H1 (cell line): ENCODE data around the gene TSPAN16. TPM values are rescaled to one million over a fixed set of nuclear protein-coding genes. Genes with fewer than 3 reads are reported as not detected.

Source experiments
- CTCF ChIA-PET: fragments of 300-600 bp; sonication (Branson Sonifier 250); formaldehyde crosslinking; loops from one replicate; lab custom pipeline; 2021; ENCODE audit not compliant: partially characterized antibody; lab: Charles Lee
- POLR2A ChIA-PET: fragments of 300-600 bp; sonication (Branson Sonifier 250); formaldehyde crosslinking; loops from one replicate; lab custom pipeline; 2021; ENCODE audit warnings: inconsistent platforms; ENCODE audit not compliant: partially characterized antibody; lab: Charles Lee
- DNase-seq, 2 experiments: peaks; one replicate each; pipeline versions ENCODE4 v3.0.0 to v3.0.0-alpha.2; 2010 to 2022; ENCODE audit warnings: low spot score in 2 of 2, low read depth in 1 of 2, mixed read lengths in 1 of 2
- FAIRE-seq: peaks from 2 replicates; lab custom pipeline; 2011; peaks lifted over from hg19 to GRCh38; lab: Jason Lieb, UNC
- H2AFZ ChIP-seq: 2 replicates; pipeline ENCODE4 v1.8.1; 2012; ENCODE audit warnings: low read length, inconsistent platforms
- H2AK5ac ChIP-seq: 2 replicates; pipeline ENCODE4 v1.6.1; 2013; ENCODE audit warnings: low read depth, low read length
- H2BK120ac ChIP-seq: replicated peaks from 2 replicates; pipeline ENCODE3; 2013; ENCODE audit warnings: low read depth, low read length, inconsistent platforms
- H2BK12ac ChIP-seq: 2 replicates; pipeline ENCODE4 v1.6.1; 2013; ENCODE audit warnings: low read depth, low read length
- H2BK15ac ChIP-seq: 2 replicates; pipeline ENCODE4 v1.6.1; 2013; ENCODE audit warnings: low read length
- H2BK20ac ChIP-seq: 2 replicates; pipeline ENCODE4 v1.6.1; 2013; ENCODE audit warnings: low read length
- H2BK5ac ChIP-seq: 2 replicates; pipeline ENCODE4 v1.6.1; 2013; ENCODE audit warnings: low read depth, low read length
- H3K14ac ChIP-seq: 2 replicates; pipeline ENCODE4 v1.6.1; 2013; ENCODE audit warnings: inconsistent platforms; ENCODE audit not compliant: insufficient read length
- H3K18ac ChIP-seq: 2 replicates; pipeline ENCODE4 v1.6.1; 2013; ENCODE audit warnings: low read length; ENCODE audit errors: extremely low read depth
- H3K23ac ChIP-seq: 2 replicates; pipeline ENCODE4 v1.6.1; 2013; ENCODE audit warnings: inconsistent platforms; ENCODE audit not compliant: insufficient read length
- H3K23me2 ChIP-seq: 2 replicates; pipeline ENCODE4 v1.6.1; 2013; ENCODE audit warnings: low read depth, low read length
- H3K27ac ChIP-seq: 2 replicates; pipeline ENCODE4 v1.6.1; 2011; ENCODE audit warnings: low read depth, low read length, inconsistent platforms
- H3K27me3 ChIP-seq, 4 experiments: replicated peaks in 1 of 4; 1 replicate in 1 of 4; 2 replicates in 3 of 4; pipeline versions ENCODE4 v1.6.1 to v1.8.1; 2011 to 2013; ENCODE audit warnings: low read length in 3 of 4, mild to moderate bottlenecking in 3 of 4, inconsistent platforms in 2 of 4, mixed read lengths in 2 of 4, moderate library complexity in 1 of 4; ENCODE audit not compliant: control insufficient read depth in 3 of 4, insufficient read depth in 3 of 4; ENCODE audit errors: extremely low read depth in 1 of 4
- H3K36me3 ChIP-seq, 4 experiments: 2 replicates each; pipeline versions ENCODE4 v1.6.1 to v1.8.1; 2011 to 2013; ENCODE audit warnings: mild to moderate bottlenecking in 4 of 4, low read length in 3 of 4, moderate library complexity in 2 of 4, control low read depth in 1 of 4, inconsistent platforms in 1 of 4; ENCODE audit not compliant: insufficient read depth in 4 of 4, control insufficient read depth in 2 of 4
- H3K4ac ChIP-seq: replicated peaks from 2 replicates; pipeline ENCODE3; 2013; ENCODE audit warnings: low read length, low read depth, mixed read lengths, inconsistent platforms; ENCODE audit not compliant: insufficient read length
- H3K4me1 ChIP-seq, 4 experiments: replicated peaks in 1 of 4; 1 replicate in 1 of 4; 2 replicates in 3 of 4; pipeline versions ENCODE4 v1.6.1 to v1.8.1; 2011 to 2013; ENCODE audit warnings: low read length in 3 of 4, inconsistent platforms in 2 of 4, mixed read lengths in 1 of 4; ENCODE audit not compliant: insufficient read depth in 4 of 4, control insufficient read depth in 3 of 4
- H3K4me2 ChIP-seq, 2 experiments: 2 replicates each; pipeline versions ENCODE4 v1.6.1 to v1.8.1; 2011 to 2013; ENCODE audit warnings: low read depth in 2 of 2, low read length in 2 of 2, control low read depth in 1 of 2, inconsistent platforms in 1 of 2, mild to moderate bottlenecking in 1 of 2; ENCODE audit not compliant: insufficient read depth in 1 of 2
- H3K4me3 ChIP-seq, 4 experiments: fragments of 200-600, 300-600 bp in 1 of 4; sonication (generic), shearing (Covaris generic), sonication (Bioruptor Twin) in 1 of 4; 2 replicates each; pipeline versions ENCODE4 v1.5.1 to v1.8.1; 2011 to 2016; ENCODE audit warnings: low read length in 4 of 4, low read depth in 3 of 4, control low read depth in 2 of 4, inconsistent platforms in 2 of 4, mild to moderate bottlenecking in 2 of 4, mixed read lengths in 1 of 4, moderate library complexity in 1 of 4; ENCODE audit not compliant: insufficient read depth in 2 of 4; ENCODE audit errors: extremely low read depth in 1 of 4
- H3K56ac ChIP-seq: replicated peaks from 2 replicates; pipeline ENCODE3; 2013; ENCODE audit warnings: low read depth, mild to moderate bottlenecking, mixed read lengths, low read length, inconsistent platforms; ENCODE audit not compliant: insufficient read length
- H3K79me1 ChIP-seq: 2 replicates; pipeline ENCODE4 v1.6.1; 2013; ENCODE audit warnings: low read depth, low read length, control low read depth
- H3K79me2 ChIP-seq, 2 experiments: 2 replicates each; pipeline versions ENCODE4 v1.6.1 to v1.8.1; 2012 to 2013; ENCODE audit warnings: low read length in 2 of 2, mild to moderate bottlenecking in 2 of 2, inconsistent platforms in 1 of 2; ENCODE audit not compliant: insufficient read depth in 2 of 2, control insufficient read depth in 1 of 2
- H3K9ac ChIP-seq, 4 experiments: replicated peaks in 1 of 4; 1 replicate in 1 of 4; 2 replicates in 3 of 4; pipeline versions ENCODE4 v1.6.1 to v1.8.1; 2011 to 2013; ENCODE audit warnings: low read depth in 3 of 4, low read length in 3 of 4, control low read depth in 2 of 4, mild to moderate bottlenecking in 2 of 4, moderate library complexity in 2 of 4, inconsistent platforms in 1 of 4; ENCODE audit errors: extremely low read depth in 1 of 4
- H3K9me3 ChIP-seq, 2 experiments: 2 replicates each; pipeline versions ENCODE4 v1.6.1 to v1.8.1; 2012 to 2013; ENCODE audit warnings: mild to moderate bottlenecking in 2 of 2, moderate library complexity in 2 of 2, control low read depth in 1 of 2, inconsistent platforms in 1 of 2, low read depth in 1 of 2, low read length in 1 of 2, mixed read lengths in 1 of 2; ENCODE audit not compliant: insufficient read depth in 2 of 2
- H4K20me1 ChIP-seq, 2 experiments: replicated peaks in 1 of 2; 2 replicates each; pipeline versions ENCODE3 to v1.8.1; 2011 to 2013; ENCODE audit warnings: inconsistent platforms in 2 of 2, low read length in 2 of 2, mild to moderate bottlenecking in 1 of 2; ENCODE audit not compliant: insufficient read depth in 2 of 2, control insufficient read depth in 1 of 2
- H4K5ac ChIP-seq: 2 replicates; pipeline ENCODE4 v1.6.1; 2013; ENCODE audit warnings: low read length, low read depth, mixed read lengths, inconsistent platforms; ENCODE audit not compliant: insufficient read length
- H4K8ac ChIP-seq: 2 replicates; pipeline ENCODE4 v1.8.0; 2013; ENCODE audit warnings: mild to moderate bottlenecking, moderate library complexity, low read length, inconsistent platforms; ENCODE audit not compliant: insufficient read depth; ENCODE audit errors: extremely low read depth
- H4K91ac ChIP-seq: replicated peaks from 2 replicates; pipeline ENCODE3; 2013; ENCODE audit warnings: low read length, mixed read lengths, inconsistent platforms; ENCODE audit not compliant: insufficient read length
- CHD2 ChIP-seq: IDR thresholded peaks from 2 replicates; pipeline ENCODE4 v1.6.1; 2012; ENCODE audit warnings: low read length, improper control_type of control experiment
- SP1 ChIP-seq: IDR thresholded peaks from 2 replicates; pipeline ENCODE4 v1.6.1; 2011; ENCODE audit warnings: low read depth, low read length
- TAF7 ChIP-seq: optimal IDR thresholded peaks from 2 replicates; pipeline ENCODE3; 2011; ENCODE audit warnings: low read depth, mild to moderate bottlenecking, inconsistent platforms, low read length, moderate library complexity, borderline replicate concordance
- WGBS, 2 experiments: shearing (Covaris generic) in 1 of 2; methylation state at CpG; one replicate each; pipeline versions ENCODE4 v1.1.6 to v1.1.7; 2013 to 2015; ENCODE audit warnings: low lambda C conversion rate in 2 of 2, mixed read lengths in 2 of 2, inconsistent platforms in 1 of 2, low coverage in 1 of 2, missing lambda C conversion rate in 1 of 2; ENCODE audit not compliant: insufficient replicate concordance in 2 of 2, insufficient coverage in 1 of 2, insufficient read length in 1 of 2; ENCODE audit errors: extremely low coverage in 1 of 2, missing lambda C conversion rate in 1 of 2; 5-methylcytosine and 5-hydroxymethylcytosine counted together
- polyA plus RNA-seq, 7 experiments: library from polyadenylated mRNA; depleted of rRNA in 3 of 7; stranded (reverse) in 5 of 7; unstranded in 2 of 7; fragments of >200 nt in 5 of 7; fragments of 200-250 nt in 2 of 7; gene quantifications; 1 replicate in 5 of 7; 2 replicates in 1 of 7; 4 replicates in 1 of 7; pipeline versions ENCODE4 v1.2.1 to v1.2.3, GENCODE V29; 2011 to 2013; ENCODE audit warnings: missing spikeins in 2 of 7, mixed read lengths in 2 of 7
- total RNA-seq: library from RNA; stranded (reverse); fragmentation: NEBNext Ultra II Directional; extraction: Animal tissue kit (Norgen Biotek cat#: 25700); gene quantifications from 2 replicates; pipeline ENCODE4 v1.2.1, GENCODE V29; 2021

TSPAN16 gene
- total and polyA plus RNA-seq, 2 of the 8 experiments (the other 6 are each of a cell fraction or from before 2014, with no cell fraction given) = not detected

DNA sequence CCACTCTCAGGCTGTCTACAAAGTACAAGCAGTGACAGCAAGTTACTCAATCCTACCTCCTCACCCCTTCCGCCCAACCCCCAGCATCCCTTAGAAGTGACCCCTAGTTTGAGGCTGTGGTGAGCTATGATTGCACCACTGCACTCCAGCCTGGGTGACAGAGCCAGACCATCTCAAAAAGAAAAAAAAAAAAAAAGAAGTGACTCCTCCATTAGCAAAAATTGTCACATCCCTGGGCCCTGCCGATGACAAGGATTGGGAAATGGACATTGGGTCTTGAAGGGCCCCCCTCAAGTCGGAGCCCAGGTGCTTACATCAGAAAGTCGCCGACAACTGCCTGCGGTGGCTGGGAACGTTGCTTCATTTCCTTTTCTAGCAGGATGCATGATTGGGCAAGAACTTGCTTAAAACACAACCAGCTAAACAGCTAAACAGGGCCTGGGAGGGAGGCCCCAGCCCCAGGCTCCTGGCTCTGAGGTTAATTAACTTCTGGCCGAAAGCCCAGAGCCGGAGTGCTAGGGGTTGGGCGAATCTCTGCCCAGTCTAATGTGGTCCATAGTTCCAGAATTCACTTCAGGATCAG is 28.2 kb downstream of the TSPAN16 start:
- Histone ChIP-seq H3K79me2 (no peaks in the 10 kb centered on the region), H3K18ac (no peak overlapping the region), H3K23me2 (no peaks in the 10 kb centered on the region), H2AFZ (no peak overlapping the region), H3K4me1 (peaks cover 0 to 5% (median 0%) of the 10 kb centered on the region in 4 experiments; a peak in 3 of 7 replicates), H3K27me3 (no peaks in the 10 kb centered on the region), H3K4me3 (no peak overlapping the region), H2BK15ac (no peak overlapping the region), H3K4me2 (no peak overlapping the region), H3K79me1 (no peaks in the 10 kb centered on the region), H3K56ac (no peak overlapping the region), H2BK5ac (no peak overlapping the region), H3K4ac (no peak overlapping the region), H3K14ac (no peak overlapping the region), H4K8ac (no peak overlapping the region), H2BK20ac (no peak overlapping the region), H3K23ac (no peak overlapping the region), H3K9me3 (no peaks in the 10 kb centered on the region), H4K5ac (no peak overlapping the region), H3K36me3 (no peaks in the 10 kb centered on the region), H2BK12ac (no peak overlapping the region), H3K9ac (no peak overlapping the region), H4K91ac (no peak overlapping the region), H3K27ac (no peak overlapping the region; the same call in 1 of the 2 replicates), H4K20me1 (no peaks in the 10 kb centered on the region), H2AK5ac (no peak overlapping the region), H2BK120ac (no peak overlapping the region)
- 88% methylated on average over 10 of the region's 10 CpGs; no CpG with 5 or more reads in 1 of the 2 experiments for WGBS, 2 experiments
- DNase-seq = no peak
- ChIA-PET POLR2A (interaction anchor here (0.8 to 2.7 kb wide), 5 partner anchors 13 to 57 kb away, joined by 3 to 5 read pairs (median 4); partner anchors contain the start of gene RAB3D), CTCF (interaction anchor here (0.6 to 1.1 kb wide), 4 partner anchors 9 to 136 kb away, joined by 3 to 4 read pairs (median 3); no protein-coding TSS in a partner anchor)
- FAIRE-seq = no peak
- TF ChIP-seq CHD2 (no peak), SP1 (no peak), TAF7 (no peak)
